ENCODE measurements around the gene SMIM31.

GRCh38 chr4:164761241-164761640 lies 7.3 kb downstream of the SMIM31 start:
- TF ChIP-seq CHD2 (IDR thresholded peaks at IDR 0.05; ENCODE audit: low read length, partially characterized antibody) (no peak), EP300 (IDR thresholded peaks at IDR 0.05; ENCODE audit: borderline replicate concordance in 1 of 2, low read depth in 1 of 2, low read length in 1 of 2) (no peak), SIN3A (IDR thresholded peaks at IDR 0.05; ENCODE audit: borderline replicate concordance, low read depth, low read length) (no peak)
